C4-2B (cell line): ENCODE measurements around the gene CYP27C1.

ENCODE experiments used
- H3K27ac ChIP-seq: fragments of 450-650 bp; 2 replicates; pipeline ENCODE4 v1.5.1; 2017
- ZFX ChIP-seq: fragments of 450-650 bp; IDR thresholded peaks from 2 replicates; pipeline ENCODE4 v1.6.1; 2017
- TF ChIP-seq, protein P1 (sequence below): fragments of 450-650 bp; conservative IDR thresholded peaks from 2 replicates; pipeline ENCODE4 v1.5.1; 2017; ENCODE audit warnings: mild to moderate bottlenecking

CYP27C1 gene

GRCh38 chr2:127187831-127188230, 32.3 kb downstream of the CYP27C1 start:
- H3K27ac ChIP-seq = no peak overlapping the region
- no peak for TF ChIP-seq ZFX
- TF ChIP-seq, protein P1, sequence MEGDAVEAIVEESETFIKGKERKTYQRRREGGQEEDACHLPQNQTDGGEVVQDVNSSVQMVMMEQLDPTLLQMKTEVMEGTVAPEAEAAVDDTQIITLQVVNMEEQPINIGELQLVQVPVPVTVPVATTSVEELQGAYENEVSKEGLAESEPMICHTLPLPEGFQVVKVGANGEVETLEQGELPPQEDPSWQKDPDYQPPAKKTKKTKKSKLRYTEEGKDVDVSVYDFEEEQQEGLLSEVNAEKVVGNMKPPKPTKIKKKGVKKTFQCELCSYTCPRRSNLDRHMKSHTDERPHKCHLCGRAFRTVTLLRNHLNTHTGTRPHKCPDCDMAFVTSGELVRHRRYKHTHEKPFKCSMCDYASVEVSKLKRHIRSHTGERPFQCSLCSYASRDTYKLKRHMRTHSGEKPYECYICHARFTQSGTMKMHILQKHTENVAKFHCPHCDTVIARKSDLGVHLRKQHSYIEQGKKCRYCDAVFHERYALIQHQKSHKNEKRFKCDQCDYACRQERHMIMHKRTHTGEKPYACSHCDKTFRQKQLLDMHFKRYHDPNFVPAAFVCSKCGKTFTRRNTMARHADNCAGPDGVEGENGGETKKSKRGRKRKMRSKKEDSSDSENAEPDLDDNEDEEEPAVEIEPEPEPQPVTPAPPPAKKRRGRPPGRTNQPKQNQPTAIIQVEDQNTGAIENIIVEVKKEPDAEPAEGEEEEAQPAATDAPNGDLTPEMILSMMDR = no peak

DNA sequence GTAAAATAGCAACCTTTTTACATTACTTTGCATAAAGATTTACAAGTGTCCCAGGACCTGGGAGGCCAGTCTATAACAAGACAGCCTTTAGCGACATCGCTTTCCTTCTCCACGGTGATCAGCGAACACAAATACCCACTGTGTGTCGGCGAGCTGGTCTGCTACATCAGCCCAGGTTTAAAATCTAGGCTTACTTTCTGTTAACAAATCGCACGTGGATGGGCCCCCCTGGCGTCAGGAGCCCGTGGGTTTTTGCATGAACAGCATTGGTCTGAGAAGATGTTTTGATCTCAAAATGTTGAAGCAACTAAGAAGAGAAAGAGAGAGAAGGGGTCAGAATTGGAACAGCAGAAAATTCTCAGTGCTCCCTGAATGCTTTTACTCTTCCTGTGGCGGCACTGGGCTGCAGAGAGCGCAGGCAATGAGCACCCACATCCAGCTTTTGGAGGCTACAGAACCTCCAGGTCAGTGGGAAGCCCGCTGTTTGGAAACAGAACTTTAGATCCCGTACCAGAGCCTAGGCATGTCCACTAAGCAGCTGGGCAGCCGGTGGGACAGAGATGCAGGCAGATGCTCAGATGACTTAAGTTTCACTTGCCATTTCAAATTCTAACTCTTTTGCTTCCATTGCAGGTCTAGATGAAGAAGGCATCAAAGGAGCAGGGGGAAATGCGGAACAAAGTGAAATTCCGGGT, 32.9 kb downstream of the CYP27C1 start:
- no peak for TF ChIP-seq ZFX
- TF ChIP-seq, protein P1 = no peak
- no peak overlapping the region for H3K27ac ChIP-seq

- TF ChIP-seq ZFX = no peak
- TF ChIP-seq, protein P1 = no peak
These were observed 34.4 kb downstream of the CYP27C1 start for GRCh38 chr2:127185705-127186104.

GRCh38 chr2:127185093-127185492, 35.0 kb downstream of the CYP27C1 start:
- no peak overlapping the region for H3K27ac ChIP-seq
- no peak for TF ChIP-seq ZFX
- TF ChIP-seq, protein P1 = no peak; the same call in 1 of the 2 replicates

More at GRCh38 chr2:127185705-127186104, 34.4 kb downstream of the CYP27C1 start:
- no peak overlapping the region for H3K27ac ChIP-seq

GRCh38 chr2:127183771-127184170, 36.3 kb downstream of the CYP27C1 start:
- no peak for TF ChIP-seq ZFX
- TF ChIP-seq, protein P1 = no peak
- no peak overlapping the region for H3K27ac ChIP-seq

DNA sequence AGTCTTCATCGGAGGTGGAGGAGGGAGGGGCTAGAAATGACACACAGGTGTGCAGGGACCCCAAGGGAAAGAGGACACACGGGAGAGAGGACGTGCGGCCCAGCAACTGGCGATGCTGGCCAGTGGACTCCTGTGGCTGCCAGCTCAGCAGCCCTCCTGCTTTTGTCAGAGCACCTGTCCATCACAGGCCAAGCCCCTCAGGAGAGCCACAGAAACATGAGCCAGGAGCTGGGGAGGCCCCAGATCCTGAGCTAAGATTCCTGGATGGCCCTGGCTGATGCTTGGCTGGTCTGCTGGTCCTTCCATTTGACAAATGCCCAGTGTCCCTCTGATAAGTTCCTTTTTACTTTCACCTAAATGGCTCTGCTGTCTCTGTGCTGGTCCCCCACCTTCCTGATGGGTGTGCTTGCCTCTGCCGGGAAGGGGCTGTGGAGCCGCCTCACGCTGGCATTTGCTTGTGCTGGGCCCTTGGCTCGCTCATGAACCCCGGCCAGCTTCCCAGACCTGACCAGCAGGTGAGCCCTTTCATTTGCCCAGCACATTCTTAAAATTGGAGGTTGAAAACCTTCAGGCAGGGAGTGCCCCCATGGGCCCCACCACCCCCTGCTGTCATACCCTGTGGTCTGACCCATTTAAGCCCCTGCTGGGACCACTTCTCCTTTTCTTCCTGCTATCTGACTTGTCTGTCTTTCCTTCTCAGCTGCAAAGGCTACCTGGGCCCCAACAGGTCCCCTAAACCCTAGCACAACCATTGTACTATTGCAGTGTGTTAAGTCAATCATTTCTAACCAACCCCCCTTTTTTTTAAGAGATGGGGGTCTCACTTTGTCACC, 37.3 kb downstream of the CYP27C1 start:
- TF ChIP-seq ZFX = no peak
- TF ChIP-seq, protein P1 = no peak
- H3K27ac ChIP-seq = no peak overlapping the region

DNA sequence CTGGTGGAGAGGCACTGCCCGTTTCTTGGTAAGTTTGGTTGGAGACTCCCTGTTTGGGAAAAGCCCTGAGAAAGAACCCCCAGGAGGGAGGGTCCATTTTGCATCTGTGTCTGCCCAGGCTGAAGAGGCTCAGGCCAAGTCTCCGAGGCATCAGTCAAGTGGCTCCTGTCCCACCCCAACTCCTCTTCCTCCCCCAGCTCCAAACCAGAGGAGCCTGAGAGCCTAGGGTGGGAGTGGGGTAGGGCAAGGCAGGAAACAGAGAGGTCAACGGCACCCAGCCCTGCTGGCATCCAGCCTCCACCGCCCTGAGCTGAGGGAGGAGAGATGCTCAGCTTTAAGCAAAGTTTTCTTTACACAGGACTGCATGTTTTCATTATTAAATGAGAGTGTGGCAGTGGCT, 38.2 kb downstream of the CYP27C1 start:
- TF ChIP-seq, protein P1 = no peak
- no peak for TF ChIP-seq ZFX

More for the DNA sequence above, 38.2 kb downstream of the CYP27C1 start:
- no peak overlapping the region for H3K27ac ChIP-seq
